ENCODE measurements around the gene PCDH9.
"Not testable (repeated sequence)": the region's sequence is repeated elsewhere in the genome, so short reads cannot be mapped to it uniquely, and the experiment has no call there.

The PCDH9 gene

GRCh38 chr13:66341635-66342377, 888.3 kb downstream of the PCDH9 start:
- no peak for DNase-seq (ENCODE audit: low spot score)

GRCh38 chr13:66339214-66339613, 890.9 kb downstream of the PCDH9 start:
- DNase-seq (ENCODE audit: low spot score): no peak

GRCh38 chr13:66338542-66338941, 891.6 kb downstream of the PCDH9 start:
- no peak for DNase-seq (ENCODE audit: low spot score)

GRCh38 chr13:66335626-66336025, 894.5 kb downstream of the PCDH9 start:
- DNase-seq (ENCODE audit: low spot score): no peak

- DNase-seq (ENCODE audit: low spot score): no peak
Measured at GRCh38 chr13:66329988-66330451, 900.1 kb downstream of the PCDH9 start.

- DNase-seq (ENCODE audit: low spot score): no peak
Measured at GRCh38 chr13:66328476-66328875, 901.7 kb downstream of the PCDH9 start.

- DNase-seq (ENCODE audit: low spot score): no peak
Measured at GRCh38 chr13:66323745-66324347, 906.3 kb downstream of the PCDH9 start.

- no peak for DNase-seq (ENCODE audit: low spot score)
Measured at GRCh38 chr13:66322936-66323335, 907.2 kb downstream of the PCDH9 start.

- no peak for DNase-seq (ENCODE audit: low spot score)
Measured at GRCh38 chr13:66322193-66322740, 907.9 kb downstream of the PCDH9 start.

GRCh38 chr13:66314911-66315310, 915.2 kb downstream of the PCDH9 start:
- no peak for DNase-seq (ENCODE audit: low spot score)

- no peak for DNase-seq (ENCODE audit: low spot score)
Measured at GRCh38 chr13:66313413-66313812, 916.7 kb downstream of the PCDH9 start.

- no peak for DNase-seq (ENCODE audit: low spot score)
Measured at GRCh38 chr13:66312312-66313087, 917.6 kb downstream of the PCDH9 start.

GRCh38 chr13:66305961-66306617, 924.0 kb downstream of the PCDH9 start:
- DNase-seq (ENCODE audit: low spot score): no peak

- no peak for DNase-seq (ENCODE audit: low spot score)
Measured at GRCh38 chr13:66301482-66301881, 928.7 kb downstream of the PCDH9 start.

- no peak for DNase-seq (ENCODE audit: low spot score)
Measured at GRCh38 chr13:66301006-66301405, 929.1 kb downstream of the PCDH9 start.

GRCh38 chr13:66296875-66297274, 933.3 kb downstream of the PCDH9 start:
- no peak for DNase-seq (ENCODE audit: low spot score)

- DNase-seq (ENCODE audit: low spot score): no peak
Measured at GRCh38 chr13:66296328-66296727, 933.8 kb downstream of the PCDH9 start.

- not testable (repeated sequence) for DNase-seq (ENCODE audit: low spot score)
Measured at GRCh38 chr13:66286806-66287205, 943.3 kb downstream of the PCDH9 start.

- no peak for DNase-seq (ENCODE audit: low spot score)
Measured at GRCh38 chr13:66275416-66275815, 954.7 kb downstream of the PCDH9 start.

- no peak for DNase-seq (ENCODE audit: low spot score)
Measured at GRCh38 chr13:66273011-66273410, 957.1 kb downstream of the PCDH9 start.

- DNase-seq (ENCODE audit: low spot score): no peak
Measured at GRCh38 chr13:66266761-66267160, 963.4 kb downstream of the PCDH9 start.

GRCh38 chr13:66266348-66266747, 963.8 kb downstream of the PCDH9 start:
- DNase-seq (ENCODE audit: low spot score): no peak

All from COLO829 (cell line).